ENCODE measurements around the gene UBE2R2.
"Not testable (repeated sequence)": the region's sequence is repeated elsewhere in the genome, so short reads cannot be mapped to it uniquely, and the experiment has no call there.

- TF ChIP-seq CTCF (conservative IDR thresholded peaks at IDR 0.05; ENCODE audit: low read depth, low read length); MXI1 (IDR thresholded peaks at IDR 0.05; ENCODE audit: borderline replicate concordance, low read depth, low read length); POLR2A (IDR thresholded peaks at IDR 0.05; ENCODE audit: low read depth, low read length); CEBPB (IDR thresholded peaks at IDR 0.05; ENCODE audit: low read depth, low read length); MAZ (IDR thresholded peaks at IDR 0.05; ENCODE audit: borderline replicate concordance, low read depth, low read length); MAFK (IDR thresholded peaks at IDR 0.05; ENCODE audit: low read depth, low read length); ELK1 (IDR thresholded peaks at IDR 0.05; ENCODE audit: borderline replicate concordance, low read depth, low read length); USF2 (IDR thresholded peaks at IDR 0.05; ENCODE audit: low read depth, low read length); FOS (IDR thresholded peaks at IDR 0.05; ENCODE audit: low read depth, low read length); SMC3 (IDR thresholded peaks at IDR 0.05; ENCODE audit: low read depth, low read length); RAD21 (IDR thresholded peaks at IDR 0.05; ENCODE audit: low read length); CHD1 (IDR thresholded peaks at IDR 0.05; ENCODE audit: low read depth, low read length); RFX5 (IDR thresholded peaks at IDR 0.05; ENCODE audit: low read depth, low read length): not testable (repeated sequence)
Observed at GRCh38 chr9:33770156-33770880, 46.6 kb upstream of the UBE2R2 start.
